PFSK-1 (cell line): ENCODE measurements around the gene EML1.

Source experiments
- FOXP2 ChIP-seq: optimal IDR thresholded peaks from 2 replicates; pipeline ENCODE3; 2011; ENCODE audit warnings: borderline replicate concordance, control low read depth, inconsistent platforms; ENCODE audit not compliant: insufficient read depth; ENCODE audit errors: extremely low read length, extremely low read depth
- POLR2AphosphoS5 ChIP-seq: IDR thresholded peaks from 2 replicates; pipeline ENCODE4 v1.6.1; 2012; ENCODE audit warnings: low read depth, mild to moderate bottlenecking, control low read depth, low read length, moderate library complexity
- SIN3A ChIP-seq: IDR thresholded peaks from 2 replicates; pipeline ENCODE4 v1.6.1; 2012; ENCODE audit warnings: mild to moderate bottlenecking, low read length, moderate library complexity, borderline replicate concordance; ENCODE audit not compliant: insufficient read depth
- TAF1 ChIP-seq: IDR thresholded peaks from 2 replicates; pipeline ENCODE4 v1.6.1; 2012; ENCODE audit warnings: low read length, control low read depth, borderline replicate concordance; ENCODE audit not compliant: insufficient read depth
- TF ChIP-seq, protein P1 (sequence below), 2 experiments: IDR thresholded peaks; 2 replicates each; pipeline versions ENCODE4 v1.6.1 to v1.8.0; 2011 to 2012; ENCODE audit warnings: low read depth in 2 of 2, low read length in 2 of 2, control low read depth in 1 of 2, inconsistent platforms in 1 of 2, mild to moderate bottlenecking in 1 of 2, moderate library complexity in 1 of 2; ENCODE audit not compliant: insufficient read depth in 1 of 2

The EML1 gene

DNA sequence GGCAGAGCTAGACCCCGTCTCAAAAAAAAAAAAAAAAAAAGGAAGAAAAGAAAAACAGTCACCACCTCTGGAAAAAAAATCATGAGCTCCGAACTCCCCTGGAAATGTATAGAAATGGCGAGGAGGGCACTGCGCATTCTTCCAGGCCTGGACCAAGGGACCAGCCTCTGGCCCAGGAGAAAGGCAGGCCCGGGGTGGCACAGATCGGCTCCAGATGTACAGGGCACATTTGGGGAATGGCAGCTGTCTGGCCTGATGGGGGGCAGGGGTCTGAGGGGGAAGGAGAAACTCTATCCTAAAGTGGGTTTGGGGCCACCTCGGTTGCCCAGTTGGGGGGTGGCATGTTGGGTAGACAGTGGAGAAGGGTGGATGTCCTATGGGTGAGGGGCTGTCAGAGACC is 46.0 kb upstream of the EML1 start:
- TF ChIP-seq POLR2AphosphoS5 (no peak), FOXP2 (no peak), SIN3A (no peak), TAF1 (no peak)
- TF ChIP-seq, protein P1, sequence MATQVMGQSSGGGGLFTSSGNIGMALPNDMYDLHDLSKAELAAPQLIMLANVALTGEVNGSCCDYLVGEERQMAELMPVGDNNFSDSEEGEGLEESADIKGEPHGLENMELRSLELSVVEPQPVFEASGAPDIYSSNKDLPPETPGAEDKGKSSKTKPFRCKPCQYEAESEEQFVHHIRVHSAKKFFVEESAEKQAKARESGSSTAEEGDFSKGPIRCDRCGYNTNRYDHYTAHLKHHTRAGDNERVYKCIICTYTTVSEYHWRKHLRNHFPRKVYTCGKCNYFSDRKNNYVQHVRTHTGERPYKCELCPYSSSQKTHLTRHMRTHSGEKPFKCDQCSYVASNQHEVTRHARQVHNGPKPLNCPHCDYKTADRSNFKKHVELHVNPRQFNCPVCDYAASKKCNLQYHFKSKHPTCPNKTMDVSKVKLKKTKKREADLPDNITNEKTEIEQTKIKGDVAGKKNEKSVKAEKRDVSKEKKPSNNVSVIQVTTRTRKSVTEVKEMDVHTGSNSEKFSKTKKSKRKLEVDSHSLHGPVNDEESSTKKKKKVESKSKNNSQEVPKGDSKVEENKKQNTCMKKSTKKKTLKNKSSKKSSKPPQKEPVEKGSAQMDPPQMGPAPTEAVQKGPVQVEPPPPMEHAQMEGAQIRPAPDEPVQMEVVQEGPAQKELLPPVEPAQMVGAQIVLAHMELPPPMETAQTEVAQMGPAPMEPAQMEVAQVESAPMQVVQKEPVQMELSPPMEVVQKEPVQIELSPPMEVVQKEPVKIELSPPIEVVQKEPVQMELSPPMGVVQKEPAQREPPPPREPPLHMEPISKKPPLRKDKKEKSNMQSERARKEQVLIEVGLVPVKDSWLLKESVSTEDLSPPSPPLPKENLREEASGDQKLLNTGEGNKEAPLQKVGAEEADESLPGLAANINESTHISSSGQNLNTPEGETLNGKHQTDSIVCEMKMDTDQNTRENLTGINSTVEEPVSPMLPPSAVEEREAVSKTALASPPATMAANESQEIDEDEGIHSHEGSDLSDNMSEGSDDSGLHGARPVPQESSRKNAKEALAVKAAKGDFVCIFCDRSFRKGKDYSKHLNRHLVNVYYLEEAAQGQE (IDR thresholded peaks at IDR 0.05; ENCODE audit: insufficient read depth in 1 of 2, low read depth in 2 of 2, low read length in 2 of 2): no peak

DNA sequence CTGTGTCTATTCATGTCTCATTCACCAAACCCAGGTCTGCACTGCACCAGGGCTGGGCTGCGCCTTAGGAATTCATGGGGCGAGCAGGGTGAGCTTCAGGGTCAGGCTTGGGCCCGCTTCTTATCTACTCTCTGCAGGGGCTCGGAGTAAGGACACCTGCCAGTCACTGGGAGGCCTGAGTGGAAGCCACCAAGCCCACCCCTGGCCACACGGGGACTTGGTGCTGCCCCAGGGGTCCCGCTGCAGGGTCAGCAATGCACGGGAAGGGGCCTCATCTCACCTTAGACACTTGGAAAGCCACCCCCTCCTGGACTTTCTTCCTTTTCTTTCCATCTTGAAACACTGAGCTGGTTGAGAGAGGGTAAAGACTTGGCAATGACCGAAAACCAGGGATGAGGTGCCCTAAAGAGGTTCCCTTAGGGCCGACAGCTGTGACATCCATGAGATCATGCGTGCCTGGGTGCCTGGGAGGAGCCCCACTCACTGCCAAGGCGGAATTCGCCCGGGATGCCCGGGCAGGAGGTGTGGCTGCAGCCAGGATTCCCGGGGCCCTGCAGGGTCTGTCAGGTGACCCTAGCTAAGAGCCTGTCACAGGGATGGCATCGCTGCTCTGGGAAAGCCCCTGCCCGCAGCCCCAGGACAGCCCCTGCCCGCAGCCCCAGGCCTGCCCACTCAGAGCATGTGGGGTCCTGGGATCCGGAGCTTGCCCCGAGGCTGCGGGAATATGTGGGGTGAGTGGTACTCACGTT is 45.5 kb upstream of the EML1 start:
- TF ChIP-seq FOXP2 (no peak), TAF1 (no peak), POLR2AphosphoS5 (no peak), SIN3A (no peak)
- TF ChIP-seq, protein P1 (IDR thresholded peaks at IDR 0.05; ENCODE audit: insufficient read depth in 1 of 2, low read depth in 2 of 2, low read length in 2 of 2): no peak

DNA sequence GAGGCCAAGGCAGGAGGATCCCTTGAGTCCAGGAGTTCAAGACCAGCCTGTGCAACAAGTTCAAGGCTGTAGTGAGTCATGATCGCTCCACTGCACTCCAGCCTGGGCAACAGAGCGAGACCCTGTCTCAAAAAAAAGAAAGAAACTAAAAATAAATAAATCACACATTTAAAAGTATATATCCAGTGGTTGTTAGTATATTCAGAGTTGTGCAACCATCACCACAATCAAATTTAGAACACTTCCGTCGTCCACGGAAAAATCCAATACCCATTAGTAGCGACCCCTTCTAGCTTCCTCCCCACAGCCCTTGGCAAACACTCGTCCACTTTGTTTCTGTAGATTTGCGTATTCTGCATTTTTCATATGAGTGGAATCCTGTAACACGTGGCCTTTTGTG is 44.7 kb upstream of the EML1 start:
- TF ChIP-seq TAF1: no peak
- no peak for TF ChIP-seq SIN3A
- TF ChIP-seq, protein P1 (IDR thresholded peaks at IDR 0.05; ENCODE audit: insufficient read depth in 1 of 2, low read depth in 2 of 2, low read length in 2 of 2): no peak
- TF ChIP-seq POLR2AphosphoS5: no peak
- no peak for TF ChIP-seq FOXP2

DNA sequence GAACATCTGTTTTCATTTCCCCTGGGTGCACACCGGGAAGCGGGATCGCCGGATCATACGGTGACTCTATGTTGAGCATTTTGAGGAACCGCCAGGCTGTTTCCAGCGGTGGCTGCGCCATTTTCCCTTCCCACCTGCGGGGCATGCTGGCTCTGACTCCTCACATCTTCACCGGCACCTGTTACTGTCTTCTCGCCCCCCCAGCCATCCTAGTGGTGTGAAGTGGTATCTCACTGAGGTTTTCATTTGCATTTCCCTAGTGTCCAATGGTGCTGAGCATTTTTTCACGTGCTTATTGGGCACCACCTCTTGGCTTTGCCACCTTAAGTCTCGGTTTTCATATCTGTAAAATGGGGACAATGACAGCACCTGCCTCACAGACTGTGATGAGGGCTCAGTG is 44.1 kb upstream of the EML1 start:
- TF ChIP-seq TAF1 (no peak), SIN3A (no peak), POLR2AphosphoS5 (no peak), FOXP2 (no peak)
- TF ChIP-seq, protein P1 (IDR thresholded peaks at IDR 0.05; ENCODE audit: insufficient read depth in 1 of 2, low read depth in 2 of 2, low read length in 2 of 2): no peak
